Measurements from ENCODE around the gene SNX33.

- TF ChIP-seq CTCF (IDR thresholded peaks at IDR 0.05) (no peak), POLR2A (IDR thresholded peaks at IDR 0.05) (no peak)
Observed at GRCh38 chr15:75661100-75661755, 13.5 kb downstream of the SNX33 start.
